ENCODE results near the gene TAS1R3. TPM values are rescaled to one million over a fixed set of nuclear protein-coding genes. Genes with fewer than 3 reads are reported as not detected.

Gene TAS1R3
- total RNA-seq, 1 donor, result under 0.01 TPM

DNA sequence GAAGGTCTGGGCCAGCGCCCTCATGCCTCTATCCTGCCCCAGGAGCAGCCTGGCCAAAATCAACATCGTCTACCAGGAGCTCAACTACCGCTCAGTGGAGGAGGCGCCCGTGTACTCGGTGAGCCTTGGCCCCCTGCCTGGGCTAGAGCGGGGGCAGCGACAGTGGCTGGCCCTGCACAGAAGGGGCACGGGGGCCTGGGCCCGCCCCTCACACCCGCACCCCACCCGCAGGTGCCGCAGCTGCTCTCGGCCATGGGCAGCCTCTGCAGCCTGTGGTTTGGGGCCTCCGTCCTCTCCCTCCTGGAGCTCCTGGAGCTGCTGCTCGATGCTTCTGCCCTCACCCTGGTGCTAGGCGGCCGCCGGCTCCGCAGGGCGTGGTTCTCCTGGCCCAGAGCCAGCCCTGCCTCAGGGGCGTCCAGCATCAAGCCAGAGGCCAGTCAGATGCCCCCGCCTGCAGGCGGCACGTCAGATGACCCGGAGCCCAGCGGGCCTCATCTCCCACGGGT lies 40.0 kb upstream of the TAS1R3 start:
- Histone ChIP-seq H3K27me3 (ENCODE audit: insufficient read depth, low read length) (no peaks in the 10 kb centered on the region), H3K9me3 (ENCODE audit: low read depth, low read length) (no peaks in the 10 kb centered on the region), H3K27ac (ENCODE audit: low read depth, low read length) (no peak overlapping the region), H3K79me2 (ENCODE audit: insufficient read depth, low read length) (no peaks in the 10 kb centered on the region), H3K4me3 (ENCODE audit: insufficient read depth, low read length) (no peak overlapping the region), H3K36me3 (ENCODE audit: insufficient read depth, low read length) (no peaks in the 10 kb centered on the region), H4K20me1 (ENCODE audit: insufficient read depth, low read length) (peaks cover 11% of the 10 kb centered on the region), H3K4me2 (ENCODE audit: insufficient read depth, low read length) (no peak overlapping the region), H3K4me1 (ENCODE audit: insufficient read depth, low read length) (peaks cover 5% of the 10 kb centered on the region), H2AFZ (ENCODE audit: low read length) (no peak overlapping the region)
- DNase-seq (ENCODE audit: insufficient read length, low spot score, missing footprints), result peak; percentile 97
- TF ChIP-seq, protein P1, sequence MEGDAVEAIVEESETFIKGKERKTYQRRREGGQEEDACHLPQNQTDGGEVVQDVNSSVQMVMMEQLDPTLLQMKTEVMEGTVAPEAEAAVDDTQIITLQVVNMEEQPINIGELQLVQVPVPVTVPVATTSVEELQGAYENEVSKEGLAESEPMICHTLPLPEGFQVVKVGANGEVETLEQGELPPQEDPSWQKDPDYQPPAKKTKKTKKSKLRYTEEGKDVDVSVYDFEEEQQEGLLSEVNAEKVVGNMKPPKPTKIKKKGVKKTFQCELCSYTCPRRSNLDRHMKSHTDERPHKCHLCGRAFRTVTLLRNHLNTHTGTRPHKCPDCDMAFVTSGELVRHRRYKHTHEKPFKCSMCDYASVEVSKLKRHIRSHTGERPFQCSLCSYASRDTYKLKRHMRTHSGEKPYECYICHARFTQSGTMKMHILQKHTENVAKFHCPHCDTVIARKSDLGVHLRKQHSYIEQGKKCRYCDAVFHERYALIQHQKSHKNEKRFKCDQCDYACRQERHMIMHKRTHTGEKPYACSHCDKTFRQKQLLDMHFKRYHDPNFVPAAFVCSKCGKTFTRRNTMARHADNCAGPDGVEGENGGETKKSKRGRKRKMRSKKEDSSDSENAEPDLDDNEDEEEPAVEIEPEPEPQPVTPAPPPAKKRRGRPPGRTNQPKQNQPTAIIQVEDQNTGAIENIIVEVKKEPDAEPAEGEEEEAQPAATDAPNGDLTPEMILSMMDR (IDR thresholded peaks at IDR 0.05; ENCODE audit: extremely low read depth, low read depth, low read length), result no peak

DNA sequence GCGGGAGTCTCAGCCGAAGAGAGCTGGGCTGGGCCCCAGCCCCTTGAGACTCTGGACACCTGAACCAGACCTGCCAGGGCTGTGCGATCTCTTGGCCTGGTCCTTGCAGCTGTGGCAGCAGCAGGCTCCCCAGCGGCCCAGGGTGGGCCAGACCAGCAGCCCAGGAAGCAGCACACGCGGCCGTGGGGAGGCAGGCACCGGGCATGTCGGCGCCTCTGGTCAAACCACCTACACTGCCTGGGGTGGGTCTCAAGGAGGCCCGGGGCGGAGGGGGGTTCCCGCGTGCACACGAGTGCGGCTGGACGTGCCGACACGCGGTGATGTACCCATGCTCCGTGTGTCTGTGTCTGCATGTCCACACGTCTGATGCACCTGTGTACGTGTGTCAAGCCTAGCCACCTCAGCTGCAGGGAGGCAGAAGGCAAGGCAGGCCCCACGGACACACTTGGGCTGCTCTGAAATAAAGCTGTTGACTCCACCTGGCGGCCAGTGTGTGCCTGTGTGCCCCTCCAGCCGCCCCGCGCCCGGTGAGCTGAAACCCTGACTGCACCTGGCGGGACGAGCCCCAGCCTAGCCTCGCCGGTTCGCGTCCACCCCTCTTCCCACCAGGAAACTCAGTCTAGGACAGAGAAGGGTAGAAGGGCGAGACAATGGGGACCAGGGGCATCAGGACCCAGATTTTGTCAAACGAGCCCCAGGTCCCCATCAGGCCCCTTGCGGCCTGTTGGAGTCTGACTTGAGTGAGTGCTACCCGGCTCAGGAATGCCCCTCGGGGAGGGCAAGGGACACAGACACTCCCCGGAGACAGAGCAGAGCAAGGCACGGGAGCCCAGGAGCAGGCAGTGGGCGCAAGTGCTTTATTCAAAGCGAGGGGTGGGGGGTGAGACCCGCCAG lies 39.3 kb upstream of the TAS1R3 start:
- no peak overlapping the region for H3K4me2 ChIP-seq (ENCODE audit: insufficient read depth, low read length)
- H2AFZ ChIP-seq (ENCODE audit: low read length), result no peak overlapping the region

DNA sequence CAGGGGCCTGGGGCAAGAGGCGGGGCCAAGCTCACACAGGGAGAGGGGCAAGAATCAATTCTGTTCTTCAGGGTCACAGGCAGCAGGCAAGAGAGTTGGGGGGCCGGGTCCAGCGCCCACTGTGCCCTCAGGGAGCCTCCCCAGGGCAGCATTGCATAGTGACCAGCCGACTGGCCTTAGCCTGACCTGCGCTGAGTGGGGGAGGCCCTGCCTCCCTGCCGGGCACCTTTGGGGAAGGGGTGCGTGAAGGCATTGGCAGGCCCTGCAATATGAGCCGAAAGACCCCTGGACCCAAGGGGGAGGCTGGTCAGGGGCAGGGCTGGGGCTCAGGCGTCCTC lies 38.7 kb upstream of the TAS1R3 start:
- Histone ChIP-seq H3K4me2 (ENCODE audit: insufficient read depth, low read length) (no peak overlapping the region), H3K79me2 (ENCODE audit: insufficient read depth, low read length) (no peaks in the 10 kb centered on the region), H3K4me3 (ENCODE audit: insufficient read depth, low read length) (no peak overlapping the region), H4K20me1 (ENCODE audit: insufficient read depth, low read length) (peaks cover 11% of the 10 kb centered on the region), H3K27ac (ENCODE audit: low read depth, low read length) (no peak overlapping the region), H3K4me1 (ENCODE audit: insufficient read depth, low read length) (peaks cover 5% of the 10 kb centered on the region), H3K36me3 (ENCODE audit: insufficient read depth, low read length) (no peaks in the 10 kb centered on the region), H2AFZ (ENCODE audit: low read length) (no peak overlapping the region), H3K9me3 (ENCODE audit: low read depth, low read length) (no peaks in the 10 kb centered on the region), H3K27me3 (ENCODE audit: insufficient read depth, low read length) (no peaks in the 10 kb centered on the region)
- no peak for DNase-seq (ENCODE audit: insufficient read length, low spot score, missing footprints)
- TF ChIP-seq, protein P1 (IDR thresholded peaks at IDR 0.05; ENCODE audit: extremely low read depth, low read depth, low read length), result no peak

More for the DNA sequence above, 39.3 kb upstream of the TAS1R3 start:
- no peak overlapping the region for H3K4me3 ChIP-seq (ENCODE audit: insufficient read depth, low read length)
- no peaks in the 10 kb centered on the region for H3K36me3 ChIP-seq (ENCODE audit: insufficient read depth, low read length)
- DNase-seq (ENCODE audit: insufficient read length, low spot score, missing footprints), result peak; percentile 98
- H3K4me1 ChIP-seq (ENCODE audit: insufficient read depth, low read length), result peaks cover 5% of the 10 kb centered on the region
- H3K79me2 ChIP-seq (ENCODE audit: insufficient read depth, low read length), result no peaks in the 10 kb centered on the region
- H3K9me3 ChIP-seq (ENCODE audit: low read depth, low read length), result no peaks in the 10 kb centered on the region
- TF ChIP-seq, protein P1 (IDR thresholded peaks at IDR 0.05; ENCODE audit: extremely low read depth, low read depth, low read length), result peak; percentile 55
- no peaks in the 10 kb centered on the region for H3K27me3 ChIP-seq (ENCODE audit: insufficient read depth, low read length)
- H4K20me1 ChIP-seq (ENCODE audit: insufficient read depth, low read length), result peaks cover 11% of the 10 kb centered on the region
- H3K27ac ChIP-seq (ENCODE audit: low read depth, low read length), result no peak overlapping the region

DNA sequence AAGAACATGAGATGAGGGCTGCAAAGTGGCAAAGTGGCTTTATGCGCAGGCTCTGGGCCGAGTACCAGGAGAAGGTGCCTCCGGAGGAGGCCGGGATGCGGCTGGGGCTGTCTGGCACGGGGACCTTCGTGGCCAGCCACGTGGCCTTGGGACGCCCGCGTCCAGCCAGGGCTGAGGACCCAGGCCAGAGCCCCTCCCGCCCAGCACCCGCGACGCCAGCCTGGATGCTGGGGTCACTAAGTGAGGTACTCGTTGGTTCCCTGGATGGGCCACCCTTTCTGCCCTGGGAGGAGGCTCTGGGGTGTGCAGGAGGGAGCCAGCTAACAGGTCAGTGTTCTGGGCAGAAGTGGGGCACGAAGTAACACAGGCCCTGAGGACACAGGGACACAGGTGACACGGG lies 38.2 kb upstream of the TAS1R3 start:
- no peaks in the 10 kb centered on the region for H3K9me3 ChIP-seq (ENCODE audit: low read depth, low read length)
- no peaks in the 10 kb centered on the region for H3K36me3 ChIP-seq (ENCODE audit: insufficient read depth, low read length)
- peaks cover 5% of the 10 kb centered on the region for H3K4me1 ChIP-seq (ENCODE audit: insufficient read depth, low read length)
- H3K79me2 ChIP-seq (ENCODE audit: insufficient read depth, low read length), result no peaks in the 10 kb centered on the region
- H2AFZ ChIP-seq (ENCODE audit: low read length), result no peak overlapping the region
- no peaks in the 10 kb centered on the region for H3K27me3 ChIP-seq (ENCODE audit: insufficient read depth, low read length)
- H3K4me2 ChIP-seq (ENCODE audit: insufficient read depth, low read length), result no peak overlapping the region
- no peak for DNase-seq (ENCODE audit: insufficient read length, low spot score, missing footprints)
- H3K4me3 ChIP-seq (ENCODE audit: insufficient read depth, low read length), result no peak overlapping the region
- no peak overlapping the region for H3K27ac ChIP-seq (ENCODE audit: low read depth, low read length)
- H4K20me1 ChIP-seq (ENCODE audit: insufficient read depth, low read length), result peaks cover 11% of the 10 kb centered on the region
- TF ChIP-seq, protein P1 (IDR thresholded peaks at IDR 0.05; ENCODE audit: extremely low read depth, low read depth, low read length), result no peak
